Liver (tissue), 9 donors: ENCODE results near the gene AKT2. TPM values are rescaled to one million over a fixed set of nuclear protein-coding genes. Genes with fewer than 3 reads are reported as not detected.

Experiments
- DNase-seq: peaks from one replicate; pipeline ENCODE4 v3.0.0-alpha.2; 2017; ENCODE audit warnings: low spot score
- H3K27ac ChIP-seq, 2 donors: one replicate each; pipeline ENCODE4 v1.7.0; 2013; ENCODE audit warnings: inconsistent platforms in 2 of 2, low read length in 2 of 2, control low read depth in 1 of 2, low read depth in 1 of 2, mild to moderate bottlenecking in 1 of 2
- H3K27me3 ChIP-seq, 4 donors: one replicate each; pipeline versions ENCODE4 v1.6.1 to v1.7.0; 2013; ENCODE audit warnings: low read length in 3 of 4, inconsistent platforms in 1 of 4, mild to moderate bottlenecking in 1 of 4, moderate library complexity in 1 of 4; ENCODE audit not compliant: control insufficient read depth in 4 of 4, insufficient read depth in 4 of 4
- H3K36me3 ChIP-seq, 4 donors: one replicate each; pipeline versions ENCODE4 v1.6.1 to v1.7.0; 2013; ENCODE audit warnings: low read length in 3 of 4, mild to moderate bottlenecking in 3 of 4, low read depth in 1 of 4, moderate library complexity in 1 of 4; ENCODE audit not compliant: control insufficient read depth in 4 of 4, insufficient read depth in 3 of 4
- H3K4me1 ChIP-seq, 4 donors: one replicate each; pipeline versions ENCODE4 v1.6.1 to v1.7.0; 2013; ENCODE audit warnings: low read length in 3 of 4, mild to moderate bottlenecking in 3 of 4, moderate library complexity in 1 of 4; ENCODE audit not compliant: control insufficient read depth in 4 of 4, insufficient read depth in 4 of 4
- H3K4me3 ChIP-seq, 3 donors: one replicate each; pipeline versions ENCODE4 v1.6.1 to v1.7.0; 2013; ENCODE audit warnings: low read length in 3 of 3, control low read depth in 1 of 3, low read depth in 1 of 3, mild to moderate bottlenecking in 1 of 3
- H3K9ac ChIP-seq, 2 donors: one replicate each; pipeline ENCODE4 v1.7.0; 2013; ENCODE audit warnings: low read length in 2 of 2, mild to moderate bottlenecking in 2 of 2, moderate library complexity in 2 of 2, control low read depth in 1 of 2, low read depth in 1 of 2
- H3K9me3 ChIP-seq, 4 donors: one replicate each; pipeline versions ENCODE4 v1.6.1 to v1.7.0; 2013; ENCODE audit warnings: low read length in 3 of 4; ENCODE audit not compliant: control insufficient read depth in 4 of 4
- EGR1 ChIP-seq, 2 donors: IDR thresholded peaks; 2 replicates each; pipeline ENCODE4 v1.6.1; 2016 to 2018; ENCODE audit warnings: antibody characterized with exemption in 2 of 2, low read depth in 2 of 2
- FOXA1 ChIP-seq: IDR thresholded peaks from 2 replicates; pipeline ENCODE4 v1.6.1; 2016; ENCODE audit warnings: antibody characterized with exemption
- FOXA2 ChIP-seq: IDR thresholded peaks from 2 replicates; pipeline ENCODE4 v1.6.1; 2016; ENCODE audit warnings: antibody characterized with exemption
- GABPA ChIP-seq, 2 donors: IDR thresholded peaks in 1 of 2; conservative IDR thresholded peaks in 1 of 2; 2 replicates each; pipeline ENCODE4 v1.6.1; 2016; ENCODE audit warnings: antibody characterized with exemption in 2 of 2, mild to moderate bottlenecking in 1 of 2, moderate library complexity in 1 of 2
- HNF4A ChIP-seq, 2 donors: conservative IDR thresholded peaks; 2 replicates each; pipeline ENCODE4 v1.6.1; 2016; ENCODE audit warnings: antibody characterized with exemption in 2 of 2, mild to moderate bottlenecking in 2 of 2
- HNF4G ChIP-seq: IDR thresholded peaks from 2 replicates; pipeline ENCODE4 v1.6.1; 2016; ENCODE audit warnings: antibody characterized with exemption
- NR2F2 ChIP-seq: IDR thresholded peaks from 2 replicates; pipeline ENCODE4 v1.6.1; 2016; ENCODE audit warnings: antibody characterized with exemption
- RAD21 ChIP-seq, 2 donors: IDR thresholded peaks; 2 replicates each; pipeline ENCODE4 v1.6.1; 2016; ENCODE audit warnings: antibody characterized with exemption in 2 of 2, mild to moderate bottlenecking in 2 of 2
- RXRA ChIP-seq, 2 donors: IDR thresholded peaks; 2 replicates each; pipeline ENCODE4 v1.6.1; 2017 to 2018; ENCODE audit warnings: antibody characterized with exemption in 2 of 2, mild to moderate bottlenecking in 1 of 2
- SP1 ChIP-seq: IDR thresholded peaks from 2 replicates; pipeline ENCODE4 v1.6.1; 2018; ENCODE audit warnings: antibody characterized with exemption, mild to moderate bottlenecking
- YY1 ChIP-seq: IDR thresholded peaks from 2 replicates; pipeline ENCODE4 v1.6.1; 2016; ENCODE audit warnings: antibody characterized with exemption, mild to moderate bottlenecking
- WGBS: extraction: QIAGEN DNeasy Blood & Tissue Kit; methylation state at CpG from one replicate; pipeline ENCODE4 v1.1.7; 2013; 5-methylcytosine and 5-hydroxymethylcytosine counted together
- polyA plus RNA-seq, 2 donors: library from polyadenylated mRNA; stranded (reverse) in 1 of 2; unstranded in 1 of 2; fragments of 200-250 nt in 1 of 2; fragments of >200 nt in 1 of 2; fragmentation: Nextera tagmentation in 1 of 2; extraction: Ambion mirVana in 1 of 2; gene quantifications; one replicate each; pipeline versions ENCODE4 v1.2.1 to v1.2.3, GENCODE V29; 2013 to 2015
- total RNA-seq, 2 donors: library from RNA; depleted of rRNA; stranded (reverse); fragments of >200 nt; gene quantifications; one replicate each; pipeline ENCODE4 v1.2.3, GENCODE V29; 2014
- TF ChIP-seq, protein P1 (sequence below): IDR thresholded peaks from 2 replicates; pipeline ENCODE4 v1.6.1; 2016; ENCODE audit warnings: antibody characterized with exemption
- TF ChIP-seq, protein P2 (sequence below): IDR thresholded peaks from 2 replicates; pipeline ENCODE4 v1.6.1; 2016; ENCODE audit warnings: antibody characterized with exemption, mild to moderate bottlenecking
- TF ChIP-seq, protein P3 (sequence below): fragments of 150-350 bp; IDR thresholded peaks from 2 replicates; pipeline ENCODE4 v1.5.1; 2017; ENCODE audit warnings: improper control_type of control experiment, low read depth, low read length; ENCODE audit not compliant: missing input control
- donor health status: healthy.
- donor health status: healthy.
- donor health status: healthy.
- donor health status: healthy.
- donor health status: healthy.

AKT2 gene
- total and polyA plus RNA-seq, 4 donors, result 23.2 to 110 (median 60.4) TPM

DNA sequence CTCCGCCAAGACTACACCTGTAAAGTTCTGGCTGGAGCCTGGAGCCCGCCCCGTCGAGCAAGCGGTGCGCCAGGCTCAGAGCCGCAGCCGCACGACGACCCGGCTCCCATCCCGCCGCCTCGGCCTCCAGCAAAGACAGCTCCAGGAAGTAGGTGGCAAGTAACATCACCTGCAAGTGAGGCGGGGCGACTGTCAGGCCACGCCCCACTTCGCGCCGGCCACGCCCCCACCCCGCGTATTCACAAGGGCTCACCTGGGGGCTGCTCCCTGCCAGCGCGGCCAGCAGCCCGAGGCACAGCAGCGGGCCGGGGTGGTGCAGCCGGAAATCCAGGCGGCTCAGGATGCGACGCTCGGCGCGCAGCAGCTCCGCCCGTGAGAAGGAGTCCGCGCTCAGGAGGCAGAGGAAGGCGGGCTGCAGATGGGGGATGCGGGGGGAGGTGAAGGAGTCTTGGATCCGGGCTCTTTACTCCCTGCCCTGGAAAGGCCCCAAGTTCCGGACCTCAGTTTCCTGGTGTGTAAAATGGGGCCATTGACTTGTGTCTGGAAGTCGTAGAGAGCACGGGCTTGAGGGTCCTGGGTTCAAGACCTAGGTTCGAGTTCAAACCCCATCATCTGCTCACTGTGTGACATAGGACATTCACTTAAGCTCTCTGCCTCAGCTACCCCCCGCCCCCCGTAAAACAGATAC, 61.9 kb downstream of the AKT2 start:
- no peak overlapping the region for H3K4me3 ChIP-seq
- H3K4me1 ChIP-seq, result peaks cover 6 to 16% (median 15%) of the 10 kb centered on the region in 4 donors
- H3K27ac ChIP-seq, result no peak overlapping the region
- no peak overlapping the region for H3K9ac ChIP-seq
- no peak for TF ChIP-seq FOXA2
- no peak for TF ChIP-seq NR2F2
- TF ChIP-seq, protein P1, sequence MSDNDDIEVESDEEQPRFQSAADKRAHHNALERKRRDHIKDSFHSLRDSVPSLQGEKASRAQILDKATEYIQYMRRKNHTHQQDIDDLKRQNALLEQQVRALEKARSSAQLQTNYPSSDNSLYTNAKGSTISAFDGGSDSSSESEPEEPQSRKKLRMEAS, result no peak
- TF ChIP-seq, protein P2, sequence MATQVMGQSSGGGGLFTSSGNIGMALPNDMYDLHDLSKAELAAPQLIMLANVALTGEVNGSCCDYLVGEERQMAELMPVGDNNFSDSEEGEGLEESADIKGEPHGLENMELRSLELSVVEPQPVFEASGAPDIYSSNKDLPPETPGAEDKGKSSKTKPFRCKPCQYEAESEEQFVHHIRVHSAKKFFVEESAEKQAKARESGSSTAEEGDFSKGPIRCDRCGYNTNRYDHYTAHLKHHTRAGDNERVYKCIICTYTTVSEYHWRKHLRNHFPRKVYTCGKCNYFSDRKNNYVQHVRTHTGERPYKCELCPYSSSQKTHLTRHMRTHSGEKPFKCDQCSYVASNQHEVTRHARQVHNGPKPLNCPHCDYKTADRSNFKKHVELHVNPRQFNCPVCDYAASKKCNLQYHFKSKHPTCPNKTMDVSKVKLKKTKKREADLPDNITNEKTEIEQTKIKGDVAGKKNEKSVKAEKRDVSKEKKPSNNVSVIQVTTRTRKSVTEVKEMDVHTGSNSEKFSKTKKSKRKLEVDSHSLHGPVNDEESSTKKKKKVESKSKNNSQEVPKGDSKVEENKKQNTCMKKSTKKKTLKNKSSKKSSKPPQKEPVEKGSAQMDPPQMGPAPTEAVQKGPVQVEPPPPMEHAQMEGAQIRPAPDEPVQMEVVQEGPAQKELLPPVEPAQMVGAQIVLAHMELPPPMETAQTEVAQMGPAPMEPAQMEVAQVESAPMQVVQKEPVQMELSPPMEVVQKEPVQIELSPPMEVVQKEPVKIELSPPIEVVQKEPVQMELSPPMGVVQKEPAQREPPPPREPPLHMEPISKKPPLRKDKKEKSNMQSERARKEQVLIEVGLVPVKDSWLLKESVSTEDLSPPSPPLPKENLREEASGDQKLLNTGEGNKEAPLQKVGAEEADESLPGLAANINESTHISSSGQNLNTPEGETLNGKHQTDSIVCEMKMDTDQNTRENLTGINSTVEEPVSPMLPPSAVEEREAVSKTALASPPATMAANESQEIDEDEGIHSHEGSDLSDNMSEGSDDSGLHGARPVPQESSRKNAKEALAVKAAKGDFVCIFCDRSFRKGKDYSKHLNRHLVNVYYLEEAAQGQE, result no peak
- TF ChIP-seq HNF4A (conservative IDR thresholded peaks at IDR 0.05), result no peak
- no peaks in the 10 kb centered on the region for H3K9me3 ChIP-seq
- no peak for DNase-seq
- H3K36me3 ChIP-seq, result no peaks in the 10 kb centered on the region
- 54% methylated on average over 48 of the region's 48 CpGs for WGBS
- no peaks in the 10 kb centered on the region for H3K27me3 ChIP-seq

DNA sequence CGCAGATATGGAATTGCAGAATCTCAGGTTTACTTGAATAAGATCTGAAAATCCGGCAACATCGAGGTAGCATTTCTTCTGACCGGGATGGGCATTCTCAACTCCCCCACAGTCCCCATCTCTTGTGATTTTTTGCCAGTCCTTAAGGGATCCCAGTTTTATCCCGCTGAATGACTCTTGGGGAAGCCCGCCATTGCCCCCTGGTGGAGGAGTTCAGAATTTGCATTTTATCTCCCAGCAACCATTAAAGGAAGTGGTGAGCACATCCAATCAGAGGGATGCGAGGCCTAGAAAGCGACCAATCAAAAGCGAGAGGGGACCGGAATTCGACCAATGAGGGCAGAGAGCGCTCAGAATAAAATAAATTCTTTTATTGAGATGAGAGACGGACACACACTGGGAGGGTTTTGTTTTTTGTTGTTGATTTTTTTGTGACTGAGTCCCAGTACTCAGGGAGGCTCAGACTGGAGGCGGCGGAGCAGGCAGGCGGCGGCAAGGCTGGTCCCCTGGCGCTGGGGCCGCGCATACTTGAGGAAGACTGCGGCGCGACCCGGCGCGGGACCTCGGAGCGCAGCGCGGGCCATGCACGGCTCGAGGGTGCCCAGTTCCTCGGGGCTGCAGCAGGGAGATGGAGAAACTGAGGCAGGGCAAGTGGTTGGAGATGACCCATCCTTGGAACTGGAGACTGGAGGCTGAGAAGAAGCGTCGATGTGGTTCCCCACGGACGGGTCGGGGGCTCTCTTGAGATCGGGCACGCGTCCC, 63.1 kb downstream of the AKT2 start:
- no peak for TF ChIP-seq NR2F2
- no peak for TF ChIP-seq HNF4G
- peak; percentile 94 for TF ChIP-seq SP1
- TF ChIP-seq HNF4A (conservative IDR thresholded peaks at IDR 0.05), result no peak
- TF ChIP-seq YY1, result no peak
- TF ChIP-seq GABPA (IDR thresholded peaks at IDR 0.05 in 1 of 2, conservative IDR thresholded peaks at IDR 0.05 in 1 of 2), result peak in 1 of 2 donors; percentile 33
- no peak for TF ChIP-seq FOXA1
- TF ChIP-seq EGR1 (IDR thresholded peaks at IDR 0.05; ENCODE audit: low read depth in 2 of 2), result no peak
- TF ChIP-seq, protein P1, result no peak
- peak; percentile 89 to 91 for TF ChIP-seq RAD21 (IDR thresholded peaks at IDR 0.05)
- TF ChIP-seq RXRA (IDR thresholded peaks at IDR 0.05), result peak in 1 of 2 donors; percentile 35
- TF ChIP-seq, protein P3, sequence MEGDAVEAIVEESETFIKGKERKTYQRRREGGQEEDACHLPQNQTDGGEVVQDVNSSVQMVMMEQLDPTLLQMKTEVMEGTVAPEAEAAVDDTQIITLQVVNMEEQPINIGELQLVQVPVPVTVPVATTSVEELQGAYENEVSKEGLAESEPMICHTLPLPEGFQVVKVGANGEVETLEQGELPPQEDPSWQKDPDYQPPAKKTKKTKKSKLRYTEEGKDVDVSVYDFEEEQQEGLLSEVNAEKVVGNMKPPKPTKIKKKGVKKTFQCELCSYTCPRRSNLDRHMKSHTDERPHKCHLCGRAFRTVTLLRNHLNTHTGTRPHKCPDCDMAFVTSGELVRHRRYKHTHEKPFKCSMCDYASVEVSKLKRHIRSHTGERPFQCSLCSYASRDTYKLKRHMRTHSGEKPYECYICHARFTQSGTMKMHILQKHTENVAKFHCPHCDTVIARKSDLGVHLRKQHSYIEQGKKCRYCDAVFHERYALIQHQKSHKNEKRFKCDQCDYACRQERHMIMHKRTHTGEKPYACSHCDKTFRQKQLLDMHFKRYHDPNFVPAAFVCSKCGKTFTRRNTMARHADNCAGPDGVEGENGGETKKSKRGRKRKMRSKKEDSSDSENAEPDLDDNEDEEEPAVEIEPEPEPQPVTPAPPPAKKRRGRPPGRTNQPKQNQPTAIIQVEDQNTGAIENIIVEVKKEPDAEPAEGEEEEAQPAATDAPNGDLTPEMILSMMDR, result peak; percentile 89
- H3K4me1 ChIP-seq, result peaks cover 8 to 19% (median 15%) of the 10 kb centered on the region in 4 donors
- no peaks in the 10 kb centered on the region for H3K9me3 ChIP-seq
- H3K9ac ChIP-seq, result no peak overlapping the region
- H3K27me3 ChIP-seq, result peaks cover 0 to 4% (median under 1%) of the 10 kb centered on the region in 4 donors
- 64% methylated on average over 41 of the region's 41 CpGs for WGBS
- no peaks in the 10 kb centered on the region for H3K36me3 ChIP-seq
- no peak overlapping the region for H3K4me3 ChIP-seq
- DNase-seq, result peak; percentile 77
- H3K27ac ChIP-seq, result no peak overlapping the region
